GM21447 (cell line): Measurements from ENCODE around the gene CUZD1.

Experiments
- ATAC-seq: cut with Tn5 transposase; IDR thresholded peaks from one replicate; pipeline ENCODE4 v1.9.1; 2021; ENCODE audit not compliant: unreplicated experiment

The CUZD1 gene

GRCh38 chr10:122821808-122822207 lies 23.8 kb downstream of the CUZD1 start:
- ATAC-seq: no peak

GRCh38 chr10:122815458-122815857 lies 30.2 kb downstream of the CUZD1 start:
- no peak for ATAC-seq

- ATAC-seq: no peak
Measured at GRCh38 chr10:122814493-122814892, 31.2 kb downstream of the CUZD1 start.

- no peak for ATAC-seq
Measured at GRCh38 chr10:122812751-122813150, 32.9 kb downstream of the CUZD1 start.

- no peak for ATAC-seq
Measured at GRCh38 chr10:122802282-122802681, 43.4 kb downstream of the CUZD1 start.

GRCh38 chr10:122798704-122799231 lies 46.9 kb downstream of the CUZD1 start:
- ATAC-seq: no peak

- ATAC-seq: no peak
Measured at GRCh38 chr10:122796796-122797195, 48.9 kb downstream of the CUZD1 start.

- no peak for ATAC-seq
Measured at GRCh38 chr10:122795924-122796323, 49.7 kb downstream of the CUZD1 start.

- no peak for ATAC-seq
Measured at GRCh38 chr10:122786269-122786668, 59.4 kb downstream of the CUZD1 start.

GRCh38 chr10:122782911-122783310 lies 62.7 kb downstream of the CUZD1 start:
- ATAC-seq: no peak
